ENCODE results near the gene GEMIN5.

Gene GEMIN5

GRCh38 chr5:154841273-154841661, 96.7 kb downstream of the GEMIN5 start:
- DNase-seq = no peak

GRCh38 chr5:154840435-154841272, 97.4 kb downstream of the GEMIN5 start:
- DNase-seq = no peak
